GM03348 (cell line): ENCODE measurements around the gene AP2A2.

Experiments used
- DNase-seq: peaks from one replicate; pipeline ENCODE4 v3.0.0; 2012; ENCODE audit warnings: low spot score

AP2A2 gene

DNA sequence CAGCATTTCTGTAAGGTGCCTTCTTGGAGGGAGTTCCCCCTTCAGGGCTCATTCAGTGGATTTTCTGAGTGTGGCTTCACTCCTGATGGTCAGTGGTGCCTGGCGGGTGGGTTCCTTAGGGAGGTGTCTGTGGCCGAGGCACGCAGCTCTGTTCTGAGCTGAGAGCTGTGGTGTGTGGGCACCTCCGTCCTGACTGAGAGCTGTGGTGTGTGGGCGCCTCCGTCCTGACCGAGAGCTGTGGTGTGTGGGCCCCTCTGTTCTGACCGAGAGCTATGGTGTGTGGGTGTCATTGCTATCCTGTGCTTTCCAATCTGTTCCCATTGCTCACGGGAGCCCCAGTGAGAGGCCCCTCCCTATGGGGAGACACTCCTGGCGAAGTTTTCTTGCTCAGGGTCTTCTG lies 71.0 kb downstream of the AP2A2 start:
- DNase-seq = no peak

DNA sequence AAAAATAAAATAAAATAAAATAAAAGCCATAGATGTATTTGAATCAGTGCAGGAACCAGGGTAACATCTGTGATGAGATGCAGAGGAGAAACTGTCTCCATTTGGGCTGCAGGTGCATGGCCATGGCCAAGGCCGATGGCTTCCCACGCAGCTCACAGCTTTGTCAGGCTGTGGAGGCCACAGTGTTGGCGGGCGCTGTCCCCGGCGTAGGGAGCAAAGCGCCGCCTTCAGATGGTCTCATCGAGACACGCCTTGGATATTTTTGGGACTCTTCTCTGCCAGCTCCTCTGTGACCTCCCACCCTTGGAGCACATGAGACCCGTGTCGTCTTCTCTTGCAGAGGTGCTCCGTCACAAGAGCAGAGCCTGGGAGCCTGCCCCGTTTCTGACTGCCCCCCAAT lies 72.2 kb downstream of the AP2A2 start:
- DNase-seq = no peak

DNA sequence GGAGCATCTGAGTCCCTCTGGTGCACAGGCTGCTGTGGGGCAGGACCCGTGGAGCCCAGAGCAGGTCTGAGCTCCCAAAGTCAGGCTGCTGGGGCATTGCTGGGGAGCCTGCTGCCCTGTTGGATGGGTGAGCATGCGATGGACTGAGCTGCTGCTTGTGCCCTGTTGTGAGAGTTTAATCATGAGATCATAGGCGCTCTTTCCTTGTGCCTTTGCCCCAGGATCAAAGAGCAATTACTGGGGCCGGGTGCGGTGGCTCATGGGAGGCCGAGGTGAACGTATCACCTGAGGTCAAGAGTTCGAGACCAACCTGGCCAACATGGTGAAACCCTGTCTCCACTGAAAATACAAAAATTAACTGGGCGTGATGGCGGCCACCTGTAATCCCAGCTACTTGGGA lies 73.3 kb downstream of the AP2A2 start:
- no peak for DNase-seq

DNA sequence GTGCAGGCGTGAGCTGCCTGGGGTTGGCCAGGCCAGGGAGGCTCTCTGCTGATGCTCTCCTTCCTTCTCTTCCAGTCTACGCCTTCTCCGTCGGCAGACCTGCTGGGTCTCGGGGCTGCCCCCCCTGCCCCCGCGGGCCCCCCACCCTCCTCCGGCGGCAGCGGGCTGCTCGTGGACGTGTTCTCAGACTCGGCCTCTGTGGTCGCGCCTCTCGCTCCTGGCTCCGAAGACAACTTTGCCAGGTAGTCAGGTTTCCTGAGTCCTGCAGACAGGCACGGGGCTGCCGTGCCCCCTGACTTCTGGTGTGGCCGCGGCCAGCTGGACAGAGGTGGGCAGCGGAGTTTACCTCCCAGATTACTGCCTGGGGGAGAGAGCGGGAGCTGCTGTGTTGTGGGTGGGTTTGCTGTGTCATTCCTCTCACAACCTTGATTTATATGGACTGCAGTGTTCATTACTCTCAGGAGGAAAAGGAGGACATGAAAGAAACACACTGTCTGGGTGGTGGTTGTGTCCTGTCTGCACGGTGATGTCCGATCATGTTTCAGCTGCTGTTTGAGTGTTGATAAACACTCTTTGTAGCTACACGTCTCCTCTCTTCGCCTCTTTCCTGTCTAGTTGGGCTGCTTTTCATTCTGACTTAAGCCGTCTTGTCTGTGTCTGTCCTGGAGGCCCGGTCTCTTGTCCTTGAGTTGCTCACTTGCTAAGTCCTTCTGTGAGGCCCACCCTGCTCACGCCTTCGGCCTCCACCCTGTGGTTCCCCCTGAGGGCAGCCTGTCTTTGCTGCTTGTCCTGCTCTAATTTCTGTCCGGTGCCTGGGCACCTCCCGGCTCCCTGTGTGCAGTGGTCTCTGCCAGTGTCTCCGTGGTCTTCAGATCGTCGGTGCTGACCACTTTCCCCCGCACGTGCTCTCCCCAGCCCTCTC lies 74.9 kb downstream of the AP2A2 start:
- DNase-seq = no peak

DNA sequence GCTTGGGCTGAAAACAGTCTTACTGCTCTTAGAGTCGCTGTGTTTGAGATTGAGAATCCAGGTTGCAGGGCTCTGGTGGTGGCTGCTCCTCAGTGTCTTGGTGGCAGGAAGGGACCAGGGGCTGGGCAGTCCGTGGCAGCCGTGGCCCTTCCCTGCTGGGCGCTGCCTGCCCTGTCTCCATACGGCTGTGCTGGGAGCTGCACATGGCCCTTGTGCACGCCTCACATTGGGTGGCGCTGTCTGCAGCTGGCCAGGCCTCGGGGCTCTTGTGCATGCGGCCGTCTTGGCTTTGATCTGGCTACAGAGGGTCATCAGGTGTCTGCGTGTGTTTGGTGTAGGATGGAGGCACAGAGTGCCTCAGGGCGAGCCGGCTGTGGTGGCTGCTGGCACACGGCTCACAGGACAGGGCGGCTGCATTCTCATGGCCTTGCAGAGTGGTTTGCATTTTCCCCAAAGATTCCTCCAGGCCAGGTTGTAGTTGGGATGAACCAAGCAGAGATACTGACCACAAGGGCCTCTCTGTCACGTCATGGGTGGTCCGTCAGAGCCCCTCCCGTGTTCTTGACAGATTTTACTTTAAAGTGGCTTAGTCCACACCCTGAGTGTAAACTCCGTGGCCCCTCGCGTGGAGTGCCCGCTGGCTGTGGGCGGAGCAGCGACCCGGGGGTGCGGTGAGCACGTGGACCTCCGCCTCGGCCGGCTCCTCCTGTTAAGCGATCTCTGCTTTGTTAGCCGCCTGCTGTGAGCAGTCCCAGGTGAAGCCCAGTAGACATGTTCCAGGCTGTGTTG lies 76.1 kb downstream of the AP2A2 start:
- DNase-seq = no peak

DNA sequence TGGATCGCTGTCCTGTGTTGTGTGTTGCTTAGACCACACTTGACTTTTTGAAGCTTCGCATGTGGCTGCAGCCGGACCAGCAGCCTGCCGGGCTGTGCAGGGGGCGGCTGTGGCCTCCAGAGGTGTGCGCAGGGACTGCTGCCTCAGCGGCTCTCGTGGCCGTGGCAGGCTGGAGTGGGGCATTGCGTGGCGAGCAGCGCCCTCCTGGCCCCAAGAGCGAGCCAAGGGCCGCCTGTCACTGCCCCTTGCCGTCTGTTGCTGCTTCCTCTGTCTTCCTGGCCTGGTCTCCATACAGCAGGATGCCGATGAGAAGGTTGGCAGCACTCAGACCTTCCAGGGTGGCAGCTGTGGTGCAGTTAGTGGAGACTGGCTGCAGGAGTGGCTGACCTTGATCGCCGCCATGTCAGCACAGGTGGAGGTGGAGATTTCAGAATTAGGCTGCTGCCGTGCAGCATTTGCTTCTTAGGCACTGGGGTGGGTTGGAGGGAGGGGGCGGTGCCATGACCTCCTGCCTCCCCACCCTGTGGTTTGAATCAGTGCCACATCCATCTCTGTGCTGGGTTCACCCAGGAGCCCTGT lies 76.8 kb downstream of the AP2A2 start:
- DNase-seq = no peak

DNA sequence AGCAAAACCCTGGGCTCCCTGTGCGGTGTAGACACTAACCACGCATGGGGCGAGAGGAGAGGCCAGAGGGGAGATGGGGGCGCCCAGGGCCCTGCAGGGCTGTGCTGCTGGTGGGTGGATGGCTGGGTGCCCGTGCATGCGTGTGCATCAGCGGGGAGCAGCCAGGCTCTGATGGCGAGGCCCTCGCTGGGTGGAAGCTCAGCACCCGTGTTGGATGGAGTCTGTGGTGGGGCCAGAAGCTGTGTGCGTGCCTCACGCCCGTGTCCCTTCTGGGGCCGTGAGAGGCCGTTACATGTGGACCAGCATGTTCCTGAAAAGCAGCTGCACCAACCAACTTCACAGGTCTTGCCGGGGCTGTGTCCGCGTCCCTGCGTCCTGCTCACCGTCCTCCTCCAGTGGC lies 77.5 kb downstream of the AP2A2 start:
- no peak for DNase-seq

DNA sequence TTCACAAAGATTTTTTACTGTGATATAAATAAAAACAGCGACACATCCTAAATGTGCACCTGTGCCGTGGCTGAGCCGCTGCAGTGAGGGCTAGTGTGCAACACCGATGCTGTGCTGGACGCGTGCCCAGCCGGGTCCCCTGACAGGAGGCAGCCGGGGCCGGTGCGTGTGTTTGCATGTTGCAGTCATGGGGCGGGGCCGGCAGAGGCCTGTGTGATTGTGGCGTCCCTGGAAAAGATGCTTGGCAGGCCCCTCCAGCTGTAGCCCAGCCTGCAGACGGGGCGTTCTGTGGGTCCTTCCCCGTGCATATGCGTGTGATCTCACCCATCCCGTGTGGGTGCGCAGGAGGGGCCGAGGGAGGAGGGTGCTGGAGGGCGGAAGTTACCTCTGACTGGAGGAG lies 80.3 kb downstream of the AP2A2 start:
- DNase-seq = no peak

DNA sequence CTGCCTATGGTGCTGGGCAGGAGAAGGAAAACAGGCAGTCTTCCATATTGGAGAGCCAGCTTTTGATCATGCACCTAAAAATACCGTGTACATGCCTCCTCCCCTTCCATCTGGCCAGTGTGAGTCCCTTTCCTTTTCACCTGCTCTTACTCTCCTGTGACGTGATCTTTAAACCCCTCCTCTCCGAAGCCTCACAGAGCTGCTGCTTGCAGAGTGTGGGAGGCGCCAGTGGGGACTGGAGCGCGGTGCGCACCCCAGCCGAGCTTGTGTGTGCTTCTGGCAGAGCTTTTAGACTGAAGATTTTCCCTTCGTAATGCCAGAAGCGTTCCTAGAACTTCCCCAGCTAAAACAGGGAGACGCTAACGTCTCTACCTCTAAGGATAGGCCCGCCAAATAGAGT lies 81.1 kb downstream of the AP2A2 start:
- no peak for DNase-seq

DNA sequence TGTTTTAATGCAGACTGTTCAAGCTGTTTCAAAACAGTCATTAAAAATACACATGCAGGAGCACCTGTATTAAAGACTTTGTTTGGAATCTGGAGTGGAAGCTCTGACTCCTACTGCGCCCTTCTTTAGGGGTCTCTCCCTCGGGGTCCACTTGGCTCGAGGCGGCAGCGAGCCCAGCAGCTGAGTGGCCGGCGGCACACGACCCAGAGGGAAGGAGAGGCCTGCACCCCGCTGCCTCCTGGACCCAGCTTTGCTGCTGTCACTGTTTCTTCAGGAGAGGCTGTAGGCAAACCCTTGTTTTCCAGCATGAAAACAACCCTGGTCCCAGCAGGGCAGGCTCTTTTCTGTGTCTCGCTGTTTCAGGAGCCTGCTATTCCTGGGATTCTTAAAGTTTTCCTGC lies 81.6 kb downstream of the AP2A2 start:
- DNase-seq = no peak

DNA sequence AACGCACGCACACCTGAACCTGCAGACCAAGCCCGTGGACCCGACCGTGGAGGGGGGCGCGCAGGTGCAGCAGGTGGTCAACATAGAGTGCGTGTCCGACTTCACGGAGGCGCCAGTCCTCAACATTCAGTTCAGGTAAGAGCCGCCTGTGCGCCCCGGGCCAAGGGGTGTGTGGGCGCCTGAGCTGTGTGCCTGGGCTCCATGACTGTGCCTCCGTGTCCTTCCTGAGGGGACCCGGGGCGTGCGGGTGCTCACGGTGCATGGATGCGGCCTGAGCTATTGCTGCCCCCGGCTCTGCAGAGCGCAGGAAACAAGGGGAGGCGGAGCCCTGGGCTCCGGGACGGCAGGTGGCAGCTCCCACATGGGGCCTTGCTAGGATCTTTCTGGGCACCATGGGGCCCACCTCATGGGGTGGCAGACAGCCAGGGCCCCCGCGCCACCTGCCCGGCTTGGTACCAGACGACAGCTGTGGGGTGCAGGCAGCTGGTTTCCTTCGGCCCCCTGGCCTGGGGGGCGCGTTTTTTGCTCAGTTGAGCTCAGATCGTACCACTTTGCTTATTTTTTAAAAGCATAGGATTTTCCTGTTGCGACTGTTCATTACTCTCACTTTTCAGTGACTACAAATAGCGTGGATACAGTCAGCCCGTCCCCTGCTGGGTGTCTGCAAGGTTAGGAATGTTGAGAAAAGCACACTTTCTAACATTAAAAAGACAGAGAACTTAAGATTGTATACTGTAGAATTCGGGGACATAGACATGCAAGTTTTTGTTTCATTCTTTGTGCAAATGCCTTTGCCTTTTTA lies 82.5 kb downstream of the AP2A2 start:
- no peak for DNase-seq

DNA sequence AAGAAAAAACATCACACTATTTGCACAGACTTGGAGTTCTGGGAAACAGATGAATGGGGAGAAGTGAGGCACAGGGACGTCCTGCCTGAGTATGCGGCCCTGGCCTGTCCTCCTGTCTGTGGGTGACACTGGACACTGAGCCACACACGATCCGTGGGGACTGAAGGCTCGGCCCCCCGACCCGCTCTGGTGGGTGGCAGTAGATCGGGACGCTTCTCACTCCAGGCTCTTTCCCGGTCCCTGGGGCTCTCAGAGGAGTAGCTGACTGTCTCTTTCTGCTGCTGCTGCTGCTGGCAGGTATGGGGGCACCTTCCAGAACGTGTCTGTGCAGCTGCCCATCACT lies 83.1 kb downstream of the AP2A2 start:
- no peak for DNase-seq

DNA sequence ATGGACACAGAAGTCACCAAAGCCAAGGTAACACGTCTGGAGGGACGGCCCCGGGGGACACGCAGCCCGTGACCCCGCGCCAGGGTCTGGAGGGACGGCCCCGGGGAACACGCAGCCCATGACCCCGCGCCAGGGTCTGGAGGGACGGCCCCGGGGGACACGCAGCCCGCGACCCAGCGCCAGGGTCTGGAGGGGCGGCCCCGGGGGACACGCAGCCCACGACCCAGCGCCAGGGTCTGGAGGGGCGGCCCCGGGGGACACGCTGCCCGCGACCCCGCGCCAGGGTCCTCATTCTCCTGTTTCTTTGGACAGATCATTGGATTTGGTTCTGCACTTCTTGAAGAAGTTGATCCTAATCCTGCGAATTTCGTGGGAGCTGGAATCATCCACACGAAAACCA lies 83.7 kb downstream of the AP2A2 start:
- DNase-seq = no peak

DNA sequence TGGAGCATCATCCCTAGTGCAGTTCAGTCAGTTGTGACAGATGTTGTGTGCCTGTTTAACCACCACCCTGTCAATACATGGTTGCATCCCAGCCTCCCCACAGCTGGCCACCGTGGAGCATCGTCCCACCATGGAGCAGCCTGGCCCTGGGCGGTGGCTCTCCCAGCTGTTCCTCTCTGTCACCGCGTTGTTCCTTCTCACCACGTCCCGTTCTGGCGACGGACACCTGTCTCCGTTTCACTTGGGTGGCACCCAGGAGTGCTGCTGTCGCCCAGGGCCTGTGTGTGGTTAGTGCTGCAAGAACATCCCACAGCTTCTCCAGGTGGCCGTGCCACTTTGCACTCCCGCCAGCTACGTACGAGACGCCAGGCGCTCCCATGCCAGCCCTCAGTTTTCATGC lies 84.3 kb downstream of the AP2A2 start:
- no peak for DNase-seq

DNA sequence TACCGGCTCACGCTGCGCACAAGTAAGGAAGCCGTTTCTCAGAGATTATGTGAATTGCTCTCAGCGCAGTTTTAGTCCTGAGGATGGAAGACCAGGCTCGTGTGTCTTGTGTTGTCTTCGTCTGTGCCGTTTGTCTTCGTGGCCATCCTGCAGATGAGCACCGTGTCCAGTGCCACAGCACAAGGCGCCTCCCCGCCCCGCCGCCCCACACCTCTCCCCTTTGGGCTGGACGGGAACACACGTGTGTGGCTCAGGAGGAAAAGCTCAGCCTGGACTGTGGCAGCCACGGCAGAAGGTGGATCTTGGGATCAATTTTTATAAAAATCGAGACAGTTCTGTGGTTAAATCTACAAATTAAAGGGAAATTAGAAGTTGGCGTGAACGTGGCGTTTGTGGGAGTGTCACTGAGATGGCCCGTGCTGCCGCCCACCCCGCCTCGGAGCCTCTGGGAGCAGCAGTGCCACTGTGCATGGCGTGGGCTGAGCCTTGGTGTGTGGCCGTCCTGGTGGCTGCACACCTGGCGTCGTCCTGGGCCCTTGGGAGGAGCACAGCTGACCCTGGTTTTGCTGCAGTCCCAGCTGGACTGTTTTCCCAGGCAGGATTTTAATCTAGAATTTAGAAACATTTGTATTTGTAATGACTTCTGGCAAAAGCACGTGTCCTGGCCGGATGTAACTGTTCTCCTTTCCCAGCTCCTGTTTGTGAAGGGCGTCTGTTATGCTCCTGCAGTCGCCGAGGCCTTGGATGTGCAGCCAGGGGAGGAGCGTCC lies 85.1 kb downstream of the AP2A2 start:
- no peak for DNase-seq

DNA sequence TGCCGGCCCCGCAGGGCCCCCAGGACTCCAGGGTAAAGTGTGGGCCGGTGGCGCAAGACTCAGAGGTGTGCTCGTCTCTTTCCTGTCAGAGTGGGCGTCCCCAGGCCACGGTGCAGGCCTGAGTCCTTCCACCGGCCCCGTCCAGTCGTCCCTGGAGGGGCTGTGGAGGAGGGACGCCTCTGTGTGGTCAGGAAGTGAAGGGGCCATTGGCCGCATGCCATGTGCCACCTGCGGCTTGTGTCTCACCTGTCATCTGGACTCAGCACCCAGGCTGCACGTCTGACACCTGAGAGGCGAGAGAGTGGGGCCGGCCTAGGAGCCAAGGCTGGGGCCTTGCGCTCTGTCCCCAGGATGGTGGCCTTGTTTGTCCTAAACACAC lies 85.6 kb downstream of the AP2A2 start:
- no peak for DNase-seq

DNA sequence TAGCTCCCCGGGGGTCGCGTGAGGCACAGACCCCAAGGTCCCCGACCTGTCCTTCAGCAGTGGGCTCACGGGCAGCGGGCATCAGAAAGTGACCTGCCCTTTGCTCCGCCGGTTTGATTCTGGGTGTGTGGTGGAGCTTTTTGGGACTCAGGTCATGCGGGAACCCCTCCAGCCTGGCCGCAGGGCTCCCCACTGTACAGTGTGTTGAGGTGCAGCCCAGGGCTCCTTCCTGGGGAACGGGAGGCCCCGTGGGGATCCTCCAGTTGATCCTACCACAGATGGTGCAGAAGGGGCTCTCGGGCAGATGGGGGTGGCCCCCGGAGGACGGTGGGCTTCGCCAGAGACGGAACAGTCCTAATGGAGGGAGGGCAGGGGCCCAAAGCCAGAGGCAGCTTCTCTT lies 86.6 kb downstream of the AP2A2 start:
- no peak for DNase-seq

DNA sequence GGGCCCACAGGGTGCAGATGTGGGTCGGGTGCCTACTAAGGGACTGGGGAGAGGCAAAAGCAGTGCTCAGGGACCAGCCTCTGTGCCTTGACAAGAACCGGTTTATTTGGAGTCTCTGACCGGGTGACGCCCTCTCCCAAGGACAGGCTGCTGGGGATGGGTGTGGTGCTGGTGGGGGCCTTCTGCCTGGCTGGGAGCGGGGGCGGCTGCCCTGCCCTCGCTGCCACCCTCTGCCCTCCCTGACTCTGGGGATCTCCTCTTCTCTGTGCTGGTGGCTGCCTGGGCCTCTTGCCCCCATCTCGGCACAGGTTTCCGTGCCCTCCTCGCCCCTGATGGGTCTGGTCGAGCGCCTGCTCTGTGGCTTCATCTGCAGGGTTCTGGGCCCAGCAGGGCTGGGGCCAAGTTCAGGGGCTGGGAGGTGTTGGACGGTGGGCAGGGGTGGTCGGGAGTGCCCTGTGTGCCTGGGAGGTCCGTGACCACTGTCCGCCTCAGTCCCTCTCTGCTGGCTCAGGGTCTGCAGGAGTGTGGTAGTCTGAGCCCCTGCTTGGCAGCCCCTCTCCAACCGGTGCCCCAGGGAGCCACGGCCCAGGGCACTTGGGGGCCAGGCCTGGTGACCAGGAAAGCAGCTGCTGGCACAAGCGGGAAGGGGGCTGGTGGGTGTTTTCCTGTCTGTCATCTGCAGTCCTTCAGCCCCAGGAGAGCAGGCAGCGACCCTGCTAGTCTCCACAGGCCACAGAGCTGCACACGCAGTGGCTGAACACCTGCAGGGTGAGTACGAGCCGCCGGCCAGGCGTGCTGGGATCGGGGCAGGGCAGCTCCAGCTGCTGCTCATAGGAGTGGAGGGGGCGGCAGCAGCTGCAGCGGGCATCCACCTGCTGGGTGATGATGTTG lies 87.3 kb downstream of the AP2A2 start:
- no peak for DNase-seq

DNA sequence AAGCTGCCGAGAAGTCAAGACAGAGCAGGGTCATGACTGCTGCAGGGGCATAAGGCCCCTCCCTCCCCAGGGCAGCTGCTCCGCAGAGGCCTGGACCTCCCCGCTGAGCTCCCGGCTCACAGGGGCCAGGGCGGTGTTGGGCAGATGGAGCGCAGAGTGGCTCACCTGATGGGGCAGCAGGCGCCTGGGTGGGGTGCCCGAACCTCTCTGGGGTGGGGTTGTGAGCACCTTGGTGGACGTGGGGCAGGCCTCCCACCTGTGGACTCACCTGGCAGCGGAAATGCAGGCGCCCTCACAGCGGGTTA lies 87.9 kb downstream of the AP2A2 start:
- DNase-seq = no peak

DNA sequence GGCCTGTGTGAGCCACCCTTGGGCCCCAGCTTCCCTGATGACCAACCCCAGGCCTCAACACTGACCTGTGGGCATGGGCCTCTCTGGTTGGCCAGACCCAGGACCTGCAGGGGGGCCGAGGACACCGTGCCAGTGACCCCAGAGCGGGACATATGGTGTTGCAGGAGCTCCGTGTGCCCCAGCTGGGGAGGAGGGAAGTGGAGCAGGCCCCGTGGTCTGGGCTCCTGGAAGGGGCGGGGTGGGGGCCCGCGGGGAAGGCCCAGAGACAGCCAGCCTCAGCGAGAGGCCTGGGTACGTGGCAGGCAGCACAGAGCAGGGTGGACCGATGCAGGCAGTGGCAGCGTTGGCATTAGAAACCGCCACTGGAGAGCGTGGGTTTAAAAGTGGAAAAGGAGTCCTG lies 88.6 kb downstream of the AP2A2 start:
- DNase-seq = no peak

DNA sequence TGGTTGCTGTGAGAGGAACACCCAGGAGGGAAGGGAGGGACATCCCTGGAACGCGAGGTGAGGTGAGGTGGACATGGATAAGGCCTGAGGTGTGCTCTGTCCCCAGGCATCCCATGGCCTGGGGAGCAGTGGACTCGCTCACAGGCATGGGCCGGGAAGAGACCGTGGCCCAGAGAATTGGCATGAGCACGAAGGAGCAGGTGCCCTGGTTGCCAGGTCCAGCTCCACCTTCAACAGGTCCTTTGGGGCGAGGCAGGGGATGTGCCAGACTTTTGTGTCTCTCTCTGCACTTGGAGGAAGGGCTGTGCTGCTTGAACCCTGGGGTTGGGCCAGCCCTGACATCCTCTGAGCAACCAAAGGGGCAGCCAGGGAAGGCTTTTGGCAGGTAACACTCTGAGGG lies 89.4 kb downstream of the AP2A2 start:
- no peak for DNase-seq
